Activated CD4-positive, alpha-beta memory T cell treated with anti-CD3 and anti-CD28 coated beads for 36 hours (primary cell): ENCODE data around the gene ZNF33A. TPM values are rescaled to one million over a fixed set of nuclear protein-coding genes. Genes with fewer than 3 reads are reported as not detected.

Experiments used
- CTCF ChIA-PET: fragments of 350-600 bp; sonication (Branson Sonifier 250); formaldehyde crosslinking; loops from one replicate; lab custom pipeline; 2021; ENCODE audit warnings: antibody characterized with exemption, inconsistent platforms; lab: Charles Lee
- POLR2A ChIA-PET: fragments of 350-600 bp; sonication (Branson Sonifier 250); formaldehyde crosslinking; loops from one replicate; lab custom pipeline; 2021; ENCODE audit warnings: antibody characterized with exemption; lab: Charles Lee
- DNase-seq: peaks from one replicate; pipeline ENCODE4 v3.0.0-alpha.2; 2020
- H3K27ac Mint-ChIP-seq: one replicate; pipeline ENCODE4 v1.8.0; 2021; ENCODE audit warnings: mixed read lengths
- H3K27me3 Mint-ChIP-seq: one replicate; pipeline ENCODE4 v1.8.0; 2021; ENCODE audit warnings: mixed read lengths
- H3K36me3 Mint-ChIP-seq: one replicate; pipeline ENCODE4 v1.8.0; 2021; ENCODE audit warnings: mixed read lengths
- H3K4me1 Mint-ChIP-seq: one replicate; pipeline ENCODE4 v1.8.0; 2021; ENCODE audit warnings: low read depth, mixed read lengths
- H3K4me3 Mint-ChIP-seq: one replicate; pipeline ENCODE4 v1.8.0; 2021; ENCODE audit warnings: mild to moderate bottlenecking, mixed read lengths
- H3K9me3 Mint-ChIP-seq: one replicate; pipeline ENCODE4 v1.8.0; 2021; ENCODE audit warnings: mixed read lengths
- intact Hi-C: fragments of 100-400 bp; cut with micrococcal nuclease; formaldehyde crosslinking; loops from one replicate; pipeline ENCODE4 v1.15.1; 2023
- total RNA-seq, 2 experiments: library from RNA; stranded (reverse); gene quantifications; one replicate each; pipeline ENCODE4 v1.2.3, GENCODE V29; 2021

The ZNF33A gene
- total RNA-seq, 2 experiments from 2014 or later: 20.8 to 21.5 TPM

DNA sequence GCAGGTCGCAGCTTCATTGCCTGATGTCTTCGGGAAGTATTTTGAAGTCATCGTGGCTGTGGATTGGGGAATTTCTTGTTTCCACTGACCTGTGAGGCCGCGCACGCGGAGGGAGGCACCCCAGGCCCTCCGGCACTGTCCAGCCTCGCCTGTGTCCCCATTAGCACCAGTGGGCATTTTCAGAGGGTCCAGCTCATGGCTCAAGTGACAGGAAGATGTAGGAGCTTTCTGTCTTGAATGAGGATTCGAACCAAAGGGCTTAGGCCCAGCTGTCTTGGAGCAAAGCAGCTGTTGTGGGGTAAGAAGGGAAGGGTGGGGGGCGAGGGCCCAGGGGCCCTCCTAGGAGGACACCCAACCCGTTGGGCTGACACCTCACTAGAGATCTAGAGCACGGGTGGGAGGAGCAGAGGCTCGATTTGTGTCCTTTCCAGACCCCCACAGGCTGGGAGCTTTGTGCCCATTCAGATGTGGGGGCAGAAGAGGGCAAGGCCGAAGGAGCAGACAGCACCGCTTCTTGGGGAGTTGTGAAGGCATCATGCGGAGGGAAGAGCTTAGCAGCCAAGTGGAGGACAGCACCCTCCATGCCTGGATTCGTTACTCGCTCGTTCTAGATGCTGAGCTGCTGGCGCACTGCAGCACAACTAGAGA, 84.6 kb downstream of the ZNF33A start:
- CTCF ChIA-PET: interaction anchor here (3.0 kb wide), 1 partner anchor 118 kb away, joined by 17 read pairs; the partner anchor contains the start of gene ZNF25
- intact Hi-C loops: loop anchor here (1.0 to 5.0 kb wide), 7 partner anchors 46 to 1208 kb away; partner anchors contain the start of genes ZNF248, ZNF25 and ZNF33A
- no peak for DNase-seq
- H3K9me3 Mint-ChIP-seq: peaks cover 18% of the 10 kb centered on the region
- H3K4me1 Mint-ChIP-seq: peaks cover 22% of the 10 kb centered on the region
- H3K4me3 Mint-ChIP-seq: peak overlapping the region; percentile 84
- H3K27me3 Mint-ChIP-seq: no peaks in the 10 kb centered on the region
- peak overlapping the region; percentile 49 for H3K27ac Mint-ChIP-seq
- H3K36me3 Mint-ChIP-seq: peaks cover 51% of the 10 kb centered on the region
- POLR2A ChIA-PET: interaction anchor here (1.3 to 1.5 kb wide), 2 partner anchors 83 to 118 kb away, joined by 4 read pairs; partner anchors contain the start of gene ZNF25

GRCh38 chr10:38102880-38103279, 92.4 kb downstream of the ZNF33A start:
- Mint-ChIP-seq H3K9me3 (peaks cover 83% of the 10 kb centered on the region), H3K4me1 (peaks cover 2% of the 10 kb centered on the region), H3K27me3 (no peaks in the 10 kb centered on the region), H3K4me3 (no peak overlapping the region), H3K36me3 (peaks cover 96% of the 10 kb centered on the region), H3K27ac (no peak overlapping the region)
- ChIA-PET POLR2A (no interaction called here), CTCF (no interaction called here)
- intact Hi-C loops: no loop called here
- no peak for DNase-seq

GRCh38 chr10:38103756-38104155, 93.3 kb downstream of the ZNF33A start:
- Mint-ChIP-seq H3K27me3 (no peaks in the 10 kb centered on the region), H3K9me3 (peaks cover 86% of the 10 kb centered on the region), H3K4me3 (no peak overlapping the region), H3K36me3 (peaks cover 95% of the 10 kb centered on the region), H3K4me1 (peaks cover 2% of the 10 kb centered on the region), H3K27ac (no peak overlapping the region)
- intact Hi-C loops: no loop called here
- no peak for DNase-seq
- CTCF ChIA-PET: no interaction called here
- POLR2A ChIA-PET: no interaction called here

- CTCF ChIA-PET: no interaction called here
- POLR2A ChIA-PET: no interaction called here
- H3K4me3 Mint-ChIP-seq: no peak overlapping the region
Observed at GRCh38 chr10:38112159-38112558, 101.7 kb downstream of the ZNF33A start.

More at GRCh38 chr10:38112159-38112558, 101.7 kb downstream of the ZNF33A start:
- Mint-ChIP-seq H3K36me3 (peaks cover 82% of the 10 kb centered on the region), H3K27ac (no peak overlapping the region), H3K27me3 (no peaks in the 10 kb centered on the region), H3K4me1 (no peaks in the 10 kb centered on the region), H3K9me3 (peaks cover 87% of the 10 kb centered on the region)
- DNase-seq: no peak
- intact Hi-C loops: no loop called here

Other genes starting within 250 kb of the ZNF33A start
- 1 to 10 TPM; 6.1 to 7.4 TPM for gene ZNF248, start 153.1 kb upstream of the ZNF33A start, total RNA-seq
- 1 to 10 TPM; 7.4 to 8.8 TPM for gene ZNF25, start 34.0 kb upstream of the ZNF33A start, total RNA-seq
- gene ZNF37A, start 83.7 kb downstream of the ZNF33A start, total RNA-seq: 10 to 100 TPM; 19.0 to 21.0 TPM